Peyer's patch (tissue), 4 donors: ENCODE results near the gene MUC21.

ENCODE experiments used
- POLR2A ChIP-seq, 2 donors: fragments of 450-650 bp; IDR thresholded peaks; one replicate each; pipeline ENCODE4 v1.5.1; 2017; ENCODE audit warnings: antibody characterized with exemption in 2 of 2, mild to moderate bottlenecking in 2 of 2, moderate library complexity in 2 of 2
- TF ChIP-seq, protein P1 (sequence below), 6 experiments: fragments of 450-650 bp in 4 of 6; fragments of 200-600 bp in 2 of 6; sonication (generic) in 1 of 6; IDR thresholded peaks; one replicate each; pipeline ENCODE4 v1.5.1; 2017 to 2019; ENCODE audit warnings: antibody characterized with exemption in 6 of 6, mild to moderate bottlenecking in 3 of 6, moderate library complexity in 1 of 6

DNA sequence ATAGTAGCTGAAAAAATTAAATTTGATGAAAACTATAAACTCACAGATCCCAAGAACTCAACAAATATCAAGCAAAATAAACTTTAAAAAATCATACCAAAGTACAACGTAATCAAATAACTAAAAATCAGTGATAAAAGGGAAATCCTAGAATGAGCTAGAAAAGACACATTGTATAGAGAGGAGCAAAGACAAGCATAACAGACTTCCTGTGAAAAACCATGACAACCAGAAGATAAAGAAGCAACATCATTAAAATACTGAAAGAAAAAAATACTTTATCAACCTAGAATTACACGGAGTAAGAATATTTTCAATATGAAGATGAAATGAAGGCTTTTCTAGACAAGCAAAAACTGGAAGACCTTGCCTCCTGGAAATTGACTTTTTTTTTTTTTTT is 36.5 kb downstream of the MUC21 start:
- TF ChIP-seq POLR2A (IDR thresholded peaks at IDR 0.05), result no peak
- TF ChIP-seq, protein P1, sequence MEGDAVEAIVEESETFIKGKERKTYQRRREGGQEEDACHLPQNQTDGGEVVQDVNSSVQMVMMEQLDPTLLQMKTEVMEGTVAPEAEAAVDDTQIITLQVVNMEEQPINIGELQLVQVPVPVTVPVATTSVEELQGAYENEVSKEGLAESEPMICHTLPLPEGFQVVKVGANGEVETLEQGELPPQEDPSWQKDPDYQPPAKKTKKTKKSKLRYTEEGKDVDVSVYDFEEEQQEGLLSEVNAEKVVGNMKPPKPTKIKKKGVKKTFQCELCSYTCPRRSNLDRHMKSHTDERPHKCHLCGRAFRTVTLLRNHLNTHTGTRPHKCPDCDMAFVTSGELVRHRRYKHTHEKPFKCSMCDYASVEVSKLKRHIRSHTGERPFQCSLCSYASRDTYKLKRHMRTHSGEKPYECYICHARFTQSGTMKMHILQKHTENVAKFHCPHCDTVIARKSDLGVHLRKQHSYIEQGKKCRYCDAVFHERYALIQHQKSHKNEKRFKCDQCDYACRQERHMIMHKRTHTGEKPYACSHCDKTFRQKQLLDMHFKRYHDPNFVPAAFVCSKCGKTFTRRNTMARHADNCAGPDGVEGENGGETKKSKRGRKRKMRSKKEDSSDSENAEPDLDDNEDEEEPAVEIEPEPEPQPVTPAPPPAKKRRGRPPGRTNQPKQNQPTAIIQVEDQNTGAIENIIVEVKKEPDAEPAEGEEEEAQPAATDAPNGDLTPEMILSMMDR (IDR thresholded peaks at IDR 0.05), result no peak
